ENCODE results near the gene REXO1.
"Not testable (repeated sequence)": the region's sequence is repeated elsewhere in the genome, so short reads cannot be mapped to it uniquely, and the experiment has no call there.

Gene REXO1

DNA sequence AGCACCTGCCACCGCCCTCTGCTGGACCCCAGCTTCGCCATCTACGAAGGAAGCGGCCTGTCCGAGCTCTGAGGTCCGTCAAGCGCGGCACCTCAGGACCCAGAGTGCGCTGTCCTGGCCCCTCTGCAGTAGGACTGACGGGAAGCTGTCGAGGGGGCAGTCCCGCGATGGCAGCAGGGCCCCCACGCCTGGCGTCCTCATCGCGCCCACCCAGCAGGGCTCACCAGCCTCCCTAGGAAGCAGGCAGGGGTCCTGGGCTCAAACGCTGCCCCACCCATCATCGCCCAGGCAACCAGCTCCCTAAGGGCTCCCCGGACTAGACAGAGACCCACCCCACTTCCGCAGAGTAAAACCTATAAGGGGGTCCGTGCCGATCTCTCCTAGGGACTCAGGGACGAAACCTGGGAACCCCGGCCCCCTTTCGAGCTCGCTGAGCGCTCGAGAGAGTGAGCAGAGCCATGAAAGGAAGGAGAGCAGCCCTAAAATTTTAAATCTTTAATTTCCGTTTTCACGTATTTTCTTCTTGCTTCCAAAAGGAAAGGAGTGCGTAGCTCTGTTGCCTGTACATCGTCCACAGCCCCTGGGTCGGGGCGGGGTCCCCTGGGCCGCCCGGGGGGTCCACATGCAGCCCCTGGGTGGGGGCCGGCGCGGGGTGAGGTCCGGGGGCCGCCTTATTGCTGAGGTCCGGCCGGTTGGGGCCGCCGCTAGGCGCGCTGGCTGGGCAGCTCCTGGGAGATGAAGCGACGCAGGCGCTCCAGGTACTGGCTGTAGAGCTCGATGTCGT lies 28.4 kb upstream of the REXO1 start:
- ATAC-seq: peak; percentile 5
- not testable (repeated sequence) for DNase-seq

DNA sequence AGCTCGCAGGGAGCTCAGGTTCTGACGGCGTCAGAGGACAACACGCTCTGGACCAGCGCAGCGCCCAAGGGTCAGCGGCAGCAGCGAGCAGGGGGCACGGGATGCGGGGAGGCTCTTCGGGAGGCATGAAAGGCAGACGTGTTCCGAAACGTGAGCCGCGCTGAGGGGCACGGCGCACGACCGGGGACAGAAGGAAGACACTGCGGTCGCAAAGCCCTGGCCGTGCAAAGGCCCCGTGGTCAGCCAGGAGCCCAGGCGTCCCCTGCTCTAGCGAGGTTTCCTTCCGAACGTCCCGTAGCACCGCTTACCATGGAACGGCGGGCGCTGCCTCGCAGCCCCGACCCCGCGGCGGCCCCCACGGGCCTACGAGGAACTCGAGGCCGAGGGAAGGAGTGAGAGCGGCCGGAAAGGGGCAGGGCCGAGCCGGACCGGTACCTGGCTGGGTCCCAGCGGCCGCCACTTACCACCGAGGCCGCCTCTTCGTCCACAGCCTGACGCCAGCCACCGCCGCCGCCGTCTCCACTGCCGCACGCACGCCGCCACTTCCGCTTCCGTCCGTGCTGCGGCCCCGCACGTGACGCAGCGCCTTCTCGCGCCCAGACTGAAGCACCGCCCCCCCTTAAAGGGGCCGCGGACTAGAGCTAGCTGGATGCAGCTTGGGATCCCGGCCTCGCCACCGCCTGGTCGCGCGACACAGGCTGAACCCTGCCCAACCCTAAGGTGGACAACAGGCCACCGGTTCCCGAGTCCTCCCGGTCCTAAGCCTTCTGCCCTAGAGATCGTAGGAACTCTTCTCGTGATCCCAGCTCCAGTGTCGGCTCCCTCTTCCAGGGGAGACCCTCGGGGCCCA lies 27.6 kb upstream of the REXO1 start:
- ATAC-seq: peak; percentile 93

DNA sequence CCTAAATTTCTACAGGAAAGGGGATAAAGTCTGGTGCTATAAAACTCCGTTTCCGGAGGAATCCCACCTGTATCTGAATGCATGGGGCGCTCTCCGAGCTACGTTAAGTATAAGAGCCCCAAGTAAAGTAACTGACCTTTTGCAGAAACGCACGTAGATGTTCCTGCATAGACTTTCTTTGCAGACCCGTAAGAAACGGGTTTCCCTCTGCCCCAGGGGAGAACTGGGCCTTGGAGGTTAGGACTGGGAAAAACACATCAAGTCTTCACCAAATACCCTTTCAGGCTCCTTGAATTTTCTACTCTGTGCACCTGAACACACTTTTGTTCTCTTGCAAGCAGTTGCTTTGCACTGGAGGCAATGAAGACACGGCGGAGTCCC lies 27.0 kb upstream of the REXO1 start:
- DNase-seq, ATAC-seq: not testable (repeated sequence)

More for the DNA sequence above, 27.6 kb upstream of the REXO1 start:
- peak; percentile 93 for DNase-seq

DNA sequence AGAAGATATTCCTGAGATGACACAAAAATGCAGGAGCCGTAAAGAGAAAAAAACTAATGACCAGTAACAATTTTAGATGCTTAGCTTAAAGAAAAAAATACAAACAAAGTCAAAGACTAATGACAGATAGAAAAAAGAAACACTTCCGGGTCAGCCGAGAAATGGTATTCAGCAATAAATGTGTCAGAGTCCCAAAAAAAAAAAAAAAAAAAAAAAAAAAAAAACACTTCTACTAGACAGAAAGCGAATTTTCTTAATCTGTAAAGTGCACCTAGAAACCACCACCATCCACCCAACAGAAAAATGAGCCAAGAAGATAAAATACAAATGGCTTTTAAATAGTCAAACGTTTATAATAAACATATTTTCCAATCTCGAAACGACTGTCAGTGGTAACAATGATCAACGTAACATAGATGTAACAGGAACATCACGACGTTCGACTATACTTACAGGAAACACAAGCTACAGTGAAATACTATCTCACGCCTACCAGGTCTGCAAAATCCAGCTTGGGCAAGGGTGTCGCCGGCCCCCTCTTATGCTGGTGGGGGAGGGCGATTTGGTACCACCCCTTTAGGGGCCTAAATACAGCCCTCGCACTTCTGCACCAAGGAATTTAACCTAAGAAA lies 26.4 kb upstream of the REXO1 start:
- ATAC-seq (peak; percentile 17), DNase-seq (peak; percentile 25)

DNA sequence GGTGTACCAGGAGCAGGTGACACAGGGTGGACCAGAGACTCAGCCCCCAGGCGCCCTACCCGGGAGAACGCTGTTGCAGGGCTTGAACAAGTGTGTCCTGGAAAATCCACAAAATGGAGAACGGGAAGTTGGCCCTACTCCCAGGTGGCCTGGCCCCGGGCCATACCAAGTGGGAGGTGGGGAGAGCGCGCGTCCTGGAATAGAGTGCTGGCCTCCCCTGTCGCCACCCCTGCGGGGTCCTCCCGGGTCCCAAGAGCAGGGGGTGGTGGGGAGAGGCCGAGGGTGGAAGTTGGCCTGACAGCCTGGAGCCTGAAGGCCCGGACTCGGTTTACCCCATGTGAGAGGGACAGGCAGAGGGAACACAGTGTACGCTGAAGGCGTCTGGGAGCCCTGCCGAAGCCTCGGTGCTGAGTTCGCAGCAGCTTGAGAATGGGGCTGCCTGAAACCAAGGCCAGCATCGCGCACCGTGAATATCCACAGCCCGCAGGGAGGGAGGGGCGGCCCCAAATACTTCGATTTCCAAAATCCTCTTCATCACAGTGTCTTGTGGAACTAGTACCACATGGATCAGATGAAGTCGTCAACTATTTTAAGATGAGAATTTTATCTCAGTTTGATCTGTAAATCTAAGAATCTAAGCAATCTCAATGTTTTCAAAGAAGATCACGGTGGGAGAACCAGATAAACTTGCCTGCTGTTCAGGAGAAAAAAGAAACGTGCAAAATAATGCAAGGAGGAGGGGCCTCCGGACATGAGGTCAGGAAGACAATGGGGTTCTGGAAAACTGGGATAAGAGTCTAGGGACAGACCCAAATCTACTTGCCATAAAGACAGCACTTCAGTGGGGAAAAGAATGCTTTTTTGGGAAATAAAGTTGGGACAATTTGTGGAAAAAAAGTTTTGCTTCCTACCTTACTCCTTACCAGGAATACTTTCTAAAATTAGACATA lies 25.5 kb upstream of the REXO1 start:
- DNase-seq: no peak
- no peak for ATAC-seq

DNA sequence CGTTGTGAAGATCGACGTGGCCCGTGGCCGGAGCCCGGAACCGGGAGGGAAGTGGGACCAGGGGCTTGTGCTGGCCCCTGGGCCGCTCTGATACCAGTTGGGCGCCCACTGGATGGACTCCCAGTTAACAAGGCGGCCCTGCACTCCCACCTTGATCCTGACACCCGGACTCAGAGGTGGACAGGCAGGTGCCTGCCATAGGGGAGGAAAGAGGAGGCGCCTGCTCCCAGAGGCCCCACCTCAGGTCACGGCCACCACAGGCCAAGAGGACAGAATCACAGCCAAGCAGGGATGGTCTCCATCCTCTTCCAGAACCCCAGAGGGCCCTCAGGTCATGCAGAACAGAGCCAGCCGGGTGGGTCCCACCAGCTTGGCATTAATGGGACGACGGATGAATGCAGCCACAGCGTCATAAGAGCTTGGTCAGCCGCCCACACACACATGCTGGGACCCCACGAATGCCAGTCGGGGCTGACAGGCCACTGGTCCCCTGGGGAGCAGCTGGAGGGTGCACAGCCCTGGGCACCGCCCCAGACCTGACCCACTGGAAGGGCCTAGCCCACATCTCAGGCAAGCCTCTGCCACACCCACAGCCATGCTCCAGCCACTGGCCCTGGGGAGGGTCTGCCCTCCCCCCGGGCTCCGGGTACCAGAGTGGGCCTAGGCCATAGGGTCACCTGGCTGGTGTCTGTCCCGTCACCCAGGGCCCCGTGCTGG lies 24.7 kb upstream of the REXO1 start:
- ATAC-seq (no peak), DNase-seq (no peak)

DNA sequence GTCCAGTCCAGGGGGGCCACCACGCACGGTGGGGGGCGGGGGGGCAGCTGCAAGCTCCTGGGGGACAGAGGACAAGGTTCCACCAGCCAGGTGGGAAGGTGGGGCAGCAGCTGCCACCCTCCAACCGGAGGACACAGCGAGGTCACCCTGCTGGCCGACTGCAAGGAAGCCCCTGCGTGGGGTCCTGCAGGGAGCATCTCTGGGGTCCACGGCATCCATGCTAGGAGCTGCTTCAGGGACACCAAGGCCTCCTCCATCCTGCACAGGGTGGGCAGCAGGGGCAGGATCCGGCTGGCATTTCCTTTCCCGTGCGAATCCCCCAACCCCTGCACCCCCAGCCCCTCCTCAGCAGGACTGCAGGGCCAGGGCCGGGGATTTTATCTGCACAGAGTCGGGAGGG lies 23.3 kb upstream of the REXO1 start:
- ATAC-seq: no peak
- DNase-seq: no peak

DNA sequence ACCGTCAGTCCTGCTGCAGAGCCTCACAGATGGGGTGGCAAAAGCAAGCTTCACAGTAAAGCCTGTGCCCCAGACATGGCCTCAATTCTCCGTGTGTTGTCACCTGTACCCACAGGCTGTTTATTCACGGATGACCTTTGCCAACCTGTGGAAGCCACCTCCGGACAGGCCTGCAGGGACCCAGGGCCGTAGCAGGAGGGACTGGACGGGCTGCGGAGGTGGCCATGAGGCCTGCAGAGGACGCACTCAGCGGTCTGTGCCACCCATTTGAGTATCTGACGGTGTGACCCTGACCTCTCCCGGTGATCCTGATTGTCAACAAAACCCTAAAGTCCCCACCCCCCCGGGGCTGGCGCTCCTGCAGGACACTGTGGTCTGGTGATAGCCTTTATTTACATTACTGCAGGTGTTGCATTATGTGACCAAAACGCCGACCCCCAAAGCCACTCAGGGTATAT lies 22.9 kb upstream of the REXO1 start:
- ATAC-seq (no peak), DNase-seq (no peak)

DNA sequence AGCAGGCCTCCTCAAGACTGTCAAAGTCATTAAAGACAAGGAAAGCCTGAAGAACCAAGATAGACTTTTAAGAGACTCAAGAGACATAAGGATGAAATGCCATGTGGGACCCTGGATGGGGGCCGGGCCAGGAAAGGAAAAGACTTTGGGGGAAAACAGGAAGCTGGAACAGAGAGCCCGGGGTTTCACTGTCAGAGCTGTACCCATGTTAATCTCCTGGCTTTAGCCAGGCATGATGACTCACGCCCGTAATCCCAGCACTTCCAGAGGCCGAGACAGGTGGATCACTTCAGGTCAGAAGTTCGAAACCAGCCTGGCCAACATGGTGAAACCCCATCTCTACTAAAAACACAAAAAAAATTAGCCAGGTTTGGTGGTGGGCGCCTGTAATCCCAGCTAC lies 20.7 kb upstream of the REXO1 start:
- ATAC-seq (no peak), DNase-seq (no peak)

DNA sequence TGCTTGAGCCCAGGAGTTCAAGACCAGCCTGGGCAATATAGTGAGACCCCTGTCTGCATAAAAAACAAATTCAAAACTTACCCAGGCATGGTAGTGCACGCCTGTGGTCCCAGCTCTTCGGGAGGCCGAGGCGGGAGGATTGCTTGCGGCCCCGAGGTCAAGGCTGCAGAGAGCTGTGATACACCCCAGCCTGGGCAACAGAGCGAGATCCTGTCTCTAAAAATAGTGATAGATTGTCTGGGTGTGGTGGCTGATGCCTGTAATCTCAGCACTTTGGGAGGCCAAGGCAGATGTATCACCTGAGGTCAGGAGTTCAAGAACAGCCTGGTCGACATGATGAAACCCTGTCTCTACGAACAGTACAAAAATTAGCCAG lies 19.1 kb upstream of the REXO1 start:
- no peak for ATAC-seq
- no peak for DNase-seq

DNA sequence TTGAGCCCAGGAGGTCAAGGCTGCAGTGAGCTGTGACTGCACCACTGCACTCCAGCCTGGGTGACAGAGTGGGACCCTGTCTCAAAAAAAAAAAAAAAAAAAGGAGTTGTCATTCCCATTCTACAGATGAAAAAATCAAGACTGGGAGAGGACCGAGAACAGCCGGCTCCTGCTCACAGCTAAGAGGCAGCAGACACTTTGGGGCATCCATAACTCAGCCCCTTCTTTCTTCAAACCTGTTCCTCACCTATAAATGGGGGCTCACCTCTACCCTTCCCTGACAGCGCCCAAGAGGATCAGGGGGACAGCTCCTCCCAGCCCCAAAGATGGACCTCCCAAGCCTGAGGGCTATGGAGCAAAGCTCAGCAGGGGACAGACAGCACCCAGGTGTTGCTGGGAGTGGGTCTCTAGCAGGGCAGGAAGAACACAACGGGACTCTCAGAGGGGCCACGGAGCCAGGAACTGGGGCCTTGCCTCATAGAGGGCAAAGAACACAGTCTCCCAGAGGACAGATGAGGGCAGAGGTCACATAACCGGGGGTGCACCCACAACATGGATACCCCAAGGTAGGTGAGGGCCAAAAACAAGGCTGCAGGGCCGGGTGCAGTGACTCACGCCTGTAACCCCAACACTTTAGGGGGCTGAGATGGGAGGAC lies 18.5 kb upstream of the REXO1 start:
- ATAC-seq: no peak
- DNase-seq: no peak

DNA sequence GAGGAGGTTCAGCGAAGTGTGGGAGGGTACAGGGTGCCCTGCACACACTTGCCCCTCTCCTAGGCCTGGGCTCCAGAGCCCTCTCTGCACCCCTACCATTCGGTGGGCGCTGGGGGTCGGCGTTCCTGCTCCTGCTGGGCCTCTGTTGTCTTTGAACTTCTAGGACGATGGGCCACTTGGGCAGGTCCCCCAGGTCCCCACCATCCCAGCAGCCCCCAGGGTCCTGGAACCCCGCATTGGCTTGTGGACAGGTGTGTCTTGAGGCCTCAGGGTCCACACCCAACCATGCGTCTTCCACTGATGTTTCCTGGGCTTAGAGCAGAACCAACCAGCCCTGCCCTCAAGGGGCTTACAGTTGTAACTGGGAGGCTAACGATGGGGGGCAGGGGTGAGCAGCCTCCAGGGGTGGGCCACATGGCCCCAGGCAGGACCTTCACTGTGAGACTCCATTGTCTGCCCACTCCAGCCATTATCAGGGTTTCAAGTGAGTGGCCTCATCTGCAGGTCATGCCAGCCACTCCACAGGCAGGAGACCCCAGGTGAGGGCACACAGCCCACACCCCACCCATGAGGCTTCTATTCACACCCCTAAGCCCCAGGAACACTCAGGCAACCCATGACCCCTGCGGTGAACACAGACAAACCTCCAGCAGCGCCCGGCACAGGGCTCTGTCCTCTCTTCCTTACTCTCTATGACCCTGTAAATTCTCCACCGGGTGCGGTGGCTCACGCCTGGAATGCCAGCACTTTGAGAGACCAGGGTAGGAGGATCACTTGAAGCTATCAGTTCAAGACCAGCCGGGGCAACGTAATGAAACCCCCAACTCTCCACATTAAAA lies 17.1 kb upstream of the REXO1 start:
- ATAC-seq (no peak), DNase-seq (no peak)

DNA sequence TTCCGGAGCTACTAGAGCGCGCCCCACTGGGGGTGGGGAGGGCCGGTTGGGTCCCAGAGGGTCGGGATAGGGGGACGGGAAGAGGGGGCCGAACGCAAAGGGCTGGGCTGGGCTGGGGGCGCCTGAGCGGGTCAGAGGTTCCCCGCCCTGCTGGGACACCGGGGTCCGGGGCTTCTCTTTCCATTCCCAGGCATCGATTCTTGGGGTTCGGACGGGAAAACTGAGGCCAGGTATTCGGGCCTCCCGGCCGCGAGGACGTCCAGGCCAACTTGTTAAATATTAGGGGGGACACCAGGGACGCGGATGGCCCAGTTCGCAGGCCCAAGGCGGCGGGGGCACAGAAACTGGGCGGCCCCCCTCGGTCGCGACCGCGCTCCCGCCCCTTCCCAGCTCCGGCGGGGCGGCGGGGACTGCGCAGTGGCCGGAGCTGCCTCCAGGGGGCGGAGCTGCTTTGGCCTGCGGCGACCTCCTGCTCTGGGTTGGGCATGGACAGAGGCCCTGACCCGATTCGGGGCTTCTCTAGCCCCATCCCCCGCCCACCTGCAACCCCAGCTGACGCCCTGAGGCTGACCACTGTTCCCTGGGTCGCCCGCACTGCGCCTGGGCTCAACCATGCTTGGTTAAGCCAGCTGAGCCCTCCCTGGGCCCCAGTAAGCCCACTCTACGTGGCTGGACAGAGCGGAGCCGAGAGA lies 16.3 kb upstream of the REXO1 start:
- peak; percentile 83 for DNase-seq
- ATAC-seq: peak; percentile 35

DNA sequence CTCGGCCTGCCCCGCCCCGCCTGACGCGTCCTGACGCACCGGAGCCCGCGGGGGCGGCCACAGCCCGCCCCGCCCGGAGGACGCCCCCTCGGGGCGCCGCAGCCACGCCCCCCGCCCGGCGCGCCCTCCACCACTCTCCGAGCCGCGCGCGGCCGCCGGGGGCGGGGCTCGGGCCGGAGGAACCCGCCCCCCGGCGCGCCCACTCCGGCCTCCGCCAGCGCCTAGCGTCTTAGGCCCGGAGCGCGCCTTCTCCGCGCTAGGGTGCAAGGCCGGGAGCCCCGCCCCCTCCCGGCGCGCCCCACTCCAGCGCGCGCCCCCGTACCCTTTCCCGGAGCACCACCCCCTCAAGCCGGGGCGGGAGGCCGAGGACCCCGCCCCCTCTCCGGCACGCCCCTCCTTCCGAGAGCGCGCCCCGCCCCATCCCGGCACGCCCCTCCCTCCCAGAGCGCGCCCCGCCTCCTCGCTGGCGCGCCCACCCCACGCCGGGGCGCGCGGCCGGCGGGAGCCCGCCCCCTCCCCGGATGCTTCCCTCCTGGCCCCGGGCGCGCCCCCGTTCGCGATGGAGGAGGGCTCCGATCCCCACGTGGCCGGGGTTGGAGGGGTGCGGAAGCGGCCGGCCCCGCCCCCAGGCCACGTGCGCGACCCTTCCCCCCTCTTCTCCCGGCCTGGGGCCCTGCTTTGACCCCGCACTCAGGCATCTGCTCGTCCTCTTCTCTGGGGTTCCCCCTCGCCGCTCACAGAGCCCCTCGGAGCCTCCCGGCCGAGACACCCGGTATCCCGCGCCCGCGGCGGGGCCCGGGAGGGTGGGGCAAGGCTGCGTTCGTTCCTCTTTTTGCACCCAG lies 15.6 kb upstream of the REXO1 start:
- DNase-seq: peak; percentile 97
- peak; percentile 74 for ATAC-seq

DNA sequence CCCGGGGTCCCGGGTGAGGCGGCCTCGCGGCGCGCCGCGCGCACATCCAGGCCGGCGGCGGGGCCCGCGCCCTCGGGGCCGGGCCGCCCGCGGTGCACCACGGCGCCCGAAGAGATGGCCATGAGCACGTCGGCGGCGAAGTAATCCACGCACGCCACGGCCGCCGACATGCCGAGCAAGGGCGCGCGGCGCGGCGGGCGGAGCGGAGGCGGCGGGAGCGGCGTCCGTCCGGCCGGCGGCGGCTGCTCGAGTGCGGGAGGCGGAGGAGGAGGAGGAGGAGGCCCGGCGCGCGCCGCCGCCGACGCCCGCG lies 15.0 kb upstream of the REXO1 start, which contains the start of gene KLF16:
TSS of gene KLF16 (minus strand) at position 252 of the 310 bp plus-strand sequence. CDS start at position 170, 82 bp downstream.
- ATAC-seq: peak; percentile 0
- no peak for DNase-seq

DNA sequence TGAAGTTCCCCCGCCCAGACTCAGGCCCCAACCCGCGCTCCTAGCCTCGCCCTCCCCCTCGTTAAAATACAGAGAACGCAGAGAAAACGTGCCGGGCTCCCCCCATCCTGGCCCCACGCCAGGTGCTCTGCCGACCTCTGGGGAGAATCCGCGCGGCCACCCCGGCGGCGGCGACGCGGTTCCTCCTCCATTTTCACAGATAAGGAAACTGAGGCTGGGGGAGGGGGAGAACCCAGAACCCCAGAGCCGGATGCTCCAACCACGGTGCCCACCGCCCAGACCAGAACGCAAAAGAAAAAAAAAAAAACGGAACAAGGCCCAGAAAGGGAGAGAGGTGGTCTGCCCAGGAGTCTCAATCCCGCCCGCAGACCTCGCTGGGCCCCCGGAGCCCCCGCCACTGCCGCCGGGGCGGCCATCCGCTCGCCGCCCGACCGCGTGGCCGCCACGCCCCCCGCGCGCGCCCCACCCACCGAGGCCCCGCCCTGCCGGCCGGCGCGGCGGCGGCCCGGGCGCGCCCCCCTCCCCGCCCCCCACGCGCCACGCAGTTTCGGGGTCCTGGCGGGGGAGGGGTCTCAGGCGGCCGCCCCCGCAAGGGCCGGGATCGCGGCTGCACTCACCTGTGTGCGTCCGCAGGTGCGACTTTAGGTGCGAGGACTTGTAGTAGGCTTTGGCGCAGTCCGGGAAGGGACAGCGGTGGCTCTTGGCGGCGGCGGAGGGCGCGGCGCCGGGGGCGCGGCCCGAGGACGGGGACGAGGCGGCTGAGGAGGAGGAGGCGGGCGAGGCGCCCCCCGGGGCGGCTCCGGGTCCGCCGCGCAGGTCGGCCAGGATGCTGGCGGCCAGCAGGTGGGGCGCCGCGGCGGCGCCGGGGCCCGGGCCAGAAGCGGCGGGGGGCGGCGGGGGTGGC lies 14.4 kb upstream of the REXO1 start:
- ATAC-seq: no peak
- peak; percentile 77 for DNase-seq

DNA sequence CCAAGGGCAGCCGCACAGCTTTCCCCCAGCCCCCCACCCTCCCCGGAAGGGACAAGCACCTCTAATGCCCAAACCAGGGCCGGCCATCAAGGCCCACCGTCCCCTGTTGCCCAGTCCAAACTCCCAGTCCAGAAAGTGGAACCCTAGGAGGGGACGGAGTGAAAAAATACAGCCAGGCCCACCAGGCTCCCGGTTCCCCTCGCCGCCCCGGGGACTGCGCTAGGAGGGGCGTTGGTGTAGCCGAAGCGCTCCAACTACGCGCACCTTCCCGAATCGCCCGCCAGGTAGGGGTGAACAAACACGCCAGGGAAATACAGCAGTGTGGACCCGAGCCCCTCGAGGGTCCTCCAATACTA lies 13.8 kb upstream of the REXO1 start:
- ATAC-seq (no peak), DNase-seq (no peak)
